HepG2 (cell line): ENCODE results near the gene WDR54. TPM values are rescaled to one million over a fixed set of nuclear protein-coding genes. Genes with fewer than 3 reads are reported as not detected.

Experiments
- ATM ChIP-seq: fragments of 450-650 bp; IDR thresholded peaks from 2 replicates; pipeline ENCODE4 v1.7.1; 2017; ENCODE audit warnings: mild to moderate bottlenecking, borderline replicate concordance
- ATRX ChIP-seq: sonication (generic); formaldehyde crosslinking; IDR thresholded peaks from 2 replicates; pipeline ENCODE4 v1.4.0; 2020; ENCODE audit warnings: missing genetic modification reagents, borderline replicate concordance
- CREBL2 ChIP-seq: sonication (generic); formaldehyde crosslinking; IDR thresholded peaks from 2 replicates; pipeline ENCODE4 v1.8.1; 2023; ENCODE audit warnings: missing genetic modification reagents, mild to moderate bottlenecking, borderline replicate concordance
- DMAP1 ChIP-seq: IDR thresholded peaks from 2 replicates; pipeline ENCODE4 v1.6.1; 2016
- GLI4 ChIP-seq: sonication (generic); formaldehyde crosslinking; IDR thresholded peaks from 2 replicates; pipeline ENCODE4 v1.5.1; 2020; ENCODE audit warnings: missing genetic modification reagents, mild to moderate bottlenecking, moderate library complexity, borderline replicate concordance
- HES4 ChIP-seq: sonication (generic); formaldehyde crosslinking; IDR thresholded peaks from 2 replicates; pipeline ENCODE4 v1.9.0; 2021; ENCODE audit warnings: mild to moderate bottlenecking, missing genetic modification reagents, borderline replicate concordance
- IRX3 ChIP-seq: sonication (generic); formaldehyde crosslinking; IDR thresholded peaks from 2 replicates; pipeline ENCODE4 v1.8.1; 2023; ENCODE audit warnings: mild to moderate bottlenecking, low read depth, missing genetic modification reagents, borderline replicate concordance
- MTF2 ChIP-seq: sonication (generic); formaldehyde crosslinking; IDR thresholded peaks from 2 replicates; pipeline ENCODE4 v1.5.0; 2020; ENCODE audit warnings: missing genetic modification reagents, borderline replicate concordance
- NFKBIZ ChIP-seq: IDR thresholded peaks from 2 replicates; pipeline ENCODE4 v1.6.1; 2018; ENCODE audit warnings: missing genetic modification reagents, missing compliant biosample characterization
- SP1 ChIP-seq, 2 experiments: fragments of 450-650 bp in 1 of 2; sonication (generic) in 1 of 2; formaldehyde crosslinking in 1 of 2; IDR thresholded peaks; 2 replicates each; pipeline versions ENCODE4 v1.4.0 to v1.6.1; 2016 to 2020; ENCODE audit warnings: missing genetic modification reagents in 1 of 2
- THAP7 ChIP-seq: sonication (generic); formaldehyde crosslinking; IDR thresholded peaks from 2 replicates; pipeline ENCODE4 v1.8.1; 2023; ENCODE audit warnings: mild to moderate bottlenecking, missing genetic modification reagents
- TRAFD1 ChIP-seq: sonication (generic); formaldehyde crosslinking; IDR thresholded peaks from 2 replicates; pipeline ENCODE4 v1.5.1; 2020; ENCODE audit warnings: missing genetic modification reagents, mild to moderate bottlenecking, borderline replicate concordance
- WIZ ChIP-seq: sonication (generic); formaldehyde crosslinking; IDR thresholded peaks from 2 replicates; pipeline ENCODE4 v1.5.1; 2020; ENCODE audit warnings: mild to moderate bottlenecking, missing genetic modification reagents
- ZNF530 ChIP-seq: sonication (generic); formaldehyde crosslinking; IDR thresholded peaks from 2 replicates; pipeline ENCODE4 v1.5.0; 2020; ENCODE audit warnings: low read depth, mild to moderate bottlenecking, missing genetic modification reagents
- ZNF549 ChIP-seq: sonication (generic); formaldehyde crosslinking; IDR thresholded peaks from 2 replicates; pipeline ENCODE4 v1.5.0; 2020; ENCODE audit warnings: missing genetic modification reagents
- ZNF747 ChIP-seq: sonication (generic); formaldehyde crosslinking; IDR thresholded peaks from 2 replicates; pipeline ENCODE4 v1.8.1; 2023; ENCODE audit warnings: missing genetic modification reagents, mild to moderate bottlenecking, borderline replicate concordance
- polyA plus RNA-seq, 8 experiments: library from polyadenylated mRNA; depleted of rRNA in 3 of 8; stranded (reverse) in 7 of 8; unstranded in 1 of 8; fragments of >200 nt; fragmentation: Illumina TruSeq in 4 of 8; extraction: Trizol in 4 of 8; gene quantifications; 2 replicates each; pipeline versions ENCODE4 v1.2.1 to v1.2.3, GENCODE V29; 2011 to 2016; ENCODE audit warnings: low read depth in 4 of 8, missing spikeins in 1 of 8, mixed read lengths in 1 of 8; ENCODE audit not compliant: insufficient read depth in 1 of 8
- total RNA-seq, 5 experiments: library from RNA; depleted of rRNA; stranded (reverse); fragments of >200 nt; fragmentation: Illumina TruSeq; extraction: Trizol; gene quantifications; 2 replicates each; pipeline ENCODE4 v1.2.3, GENCODE V29; 2016; ENCODE audit warnings: low read depth in 1 of 5

Gene WDR54
- total and polyA plus RNA-seq, 2 of the 13 experiments (the other 11 are each of a cell fraction or from before 2014, with no cell fraction given) = 2.0 to 17.3 TPM

- no peak for TF ChIP-seq ATM
- TF ChIP-seq SP1 (IDR thresholded peaks at IDR 0.05) = 0 out of 2 replicates have a peak, but pooled peaks have one; percentile 9
- TF ChIP-seq SP1 (CRISPR knock-in tag; IDR thresholded peaks at IDR 0.05) = peak; percentile 73
- 0 out of 2 replicates have a peak, but pooled peaks have one; percentile 18 for TF ChIP-seq THAP7 (CRISPR knock-in tag)
- TF ChIP-seq IRX3 (CRISPR knock-in tag) = peak; percentile 38; the same call in 1 of the 2 replicates
- no peak for TF ChIP-seq ZNF549 (CRISPR knock-in tag)
- peak; percentile 71; the same call in 1 of the 2 replicates for TF ChIP-seq GLI4
- peak; percentile 91 for TF ChIP-seq DMAP1 (CRISPR knock-in tag)
- no peak; the same call in 1 of the 2 replicates for TF ChIP-seq HES4 (CRISPR knock-in tag)
- TF ChIP-seq TRAFD1 = no peak
- TF ChIP-seq ATRX (CRISPR knock-in tag) = no peak
- TF ChIP-seq ZNF747 (CRISPR knock-in tag) = no peak; the same call in none of the 2 replicates
- no peak; the same call in 1 of the 2 replicates for TF ChIP-seq WIZ (CRISPR knock-in tag)
- TF ChIP-seq MTF2 (CRISPR knock-in tag) = peak; percentile 82
- TF ChIP-seq CREBL2 (CRISPR knock-in tag) = peak; percentile 28; the same call in 1 of the 2 replicates
- no peak for TF ChIP-seq ZNF530
- TF ChIP-seq NFKBIZ (CRISPR knock-in tag) = peak; percentile 59; the same call in 1 of the 2 replicates
Measured at GRCh38 chr2:74440378-74441169, 19.0 kb downstream of the WDR54 start (continued).
